RWPE2 (cell line): ENCODE data around the gene OTUD5.

Experiments used
- ATAC-seq: fragments of 200-7000 bp; cut with Tn5 transposase; 3 replicates; pipeline ENCODE4 v1.9.1; 2021; ENCODE audit warnings: low read depth
- DNase-seq: peaks from one replicate; pipeline ENCODE4 v3.0.0-alpha.2; 2020; ENCODE audit warnings: low spot score
- H3K27ac ChIP-seq: fragments of 450-650 bp; 2 replicates; pipeline ENCODE4 v1.5.1; 2017; ENCODE audit warnings: mild to moderate bottlenecking; ENCODE audit not compliant: poor library complexity, severe bottlenecking
- H3K27me3 ChIP-seq: fragments of 250-450 bp; sonication (Bioruptor Pico); 2 replicates; pipeline ENCODE4 v1.5.1; 2021; ENCODE audit warnings: mild to moderate bottlenecking, moderate library complexity; ENCODE audit not compliant: insufficient read depth, poor library complexity, severe bottlenecking
- H3K36me3 ChIP-seq: fragments of 250-450 bp; sonication (Bioruptor Pico); 2 replicates; pipeline ENCODE4 v1.5.1; 2020; ENCODE audit warnings: low read depth, mild to moderate bottlenecking, moderate library complexity
- H3K4me1 ChIP-seq: fragments of 250-450 bp; sonication (Bioruptor Pico); 2 replicates; pipeline ENCODE4 v1.5.1; 2021; ENCODE audit warnings: mild to moderate bottlenecking, moderate library complexity; ENCODE audit not compliant: insufficient read depth, poor library complexity, severe bottlenecking
- H3K4me3 ChIP-seq: fragments of 250-450 bp; sonication (Bioruptor Pico); 2 replicates; pipeline ENCODE4 v1.5.1; 2021; ENCODE audit warnings: mild to moderate bottlenecking, moderate library complexity; ENCODE audit not compliant: severe bottlenecking
- H3K9me3 ChIP-seq: fragments of 250-450 bp; sonication (Bioruptor Pico); 2 replicates; pipeline ENCODE4 v1.5.1; 2021; ENCODE audit warnings: mild to moderate bottlenecking, moderate library complexity; ENCODE audit not compliant: severe bottlenecking
- CTCF ChIP-seq: fragments of 450-650 bp; IDR thresholded peaks from one replicate; pipeline ENCODE4 v1.5.1; 2017; ENCODE audit warnings: mild to moderate bottlenecking, moderate library complexity; ENCODE audit not compliant: poor library complexity, severe bottlenecking

OTUD5 gene

GRCh38 chrX:48917139-48918001 lies 40.0 kb downstream of the OTUD5 start:
- ATAC-seq (peak; percentile 38), DNase-seq (peak; percentile 78)
- Histone ChIP-seq H3K9me3 (no peaks in the 10 kb centered on the region), H3K27me3 (no peaks in the 10 kb centered on the region), H3K4me1 (peaks cover 3% of the 10 kb centered on the region), H3K27ac (peak overlapping the region; percentile 53), H3K4me3 (peak overlapping the region; percentile 76), H3K36me3 (peaks cover 21% of the 10 kb centered on the region)
- peak; percentile 89 for TF ChIP-seq CTCF

- Histone ChIP-seq H3K9me3 (no peaks in the 10 kb centered on the region), H3K4me3 (no peak overlapping the region), H3K27me3 (no peaks in the 10 kb centered on the region), H3K36me3 (peaks cover 21% of the 10 kb centered on the region), H3K4me1 (peaks cover 3% of the 10 kb centered on the region), H3K27ac (no peak overlapping the region)
- no peak for DNase-seq
- no peak for ATAC-seq
- TF ChIP-seq CTCF = no peak
Observed at GRCh38 chrX:48914593-48915493, 42.6 kb downstream of the OTUD5 start.

- no peak overlapping the region for H3K27ac ChIP-seq
- DNase-seq (no peak), ATAC-seq (no peak)
- H3K9me3 ChIP-seq = no peaks in the 10 kb centered on the region
- no peaks in the 10 kb centered on the region for H3K27me3 ChIP-seq
- no peak overlapping the region for H3K4me3 ChIP-seq
- peaks cover 24% of the 10 kb centered on the region for H3K36me3 ChIP-seq
- H3K4me1 ChIP-seq = peaks cover 3% of the 10 kb centered on the region
- TF ChIP-seq CTCF = no peak
Observed at GRCh38 chrX:48913605-48914366, 43.6 kb downstream of the OTUD5 start.

- H3K4me3 ChIP-seq = peak within 1 kb of the TSS; percentile 93
- TF ChIP-seq CTCF = no peak
- H3K27ac ChIP-seq = peak within 1 kb of the TSS; percentile 65
- H3K4me1 ChIP-seq = no peaks in the 10 kb centered on the region
- H3K36me3 ChIP-seq = peaks cover 30% of the 10 kb centered on the region
- ATAC-seq = peak; percentile 89
- DNase-seq = peak; percentile 76
- no peaks in the 10 kb centered on the region for H3K27me3 ChIP-seq
- H3K9me3 ChIP-seq = no peaks in the 10 kb centered on the region
Observed at GRCh38 chrX:48911412-48912182, 45.8 kb downstream of the OTUD5 start, which contains the start of gene SLC35A2. TSS of gene SLC35A2 (minus strand) at chrX:48911646. CDS start at chrX:48911636, 10 bp downstream.
